Ishikawa (cell line): ENCODE measurements around the gene CADM3.

Source experiments
- CEBPB ChIP-seq: IDR thresholded peaks from 2 replicates; pipeline ENCODE4 v1.6.1; 2012
- EGR1 ChIP-seq: IDR thresholded peaks from 2 replicates; pipeline ENCODE4 v1.6.1; 2012
- EP300 ChIP-seq: IDR thresholded peaks from 2 replicates; pipeline ENCODE4 v1.6.1; 2012; ENCODE audit warnings: borderline replicate concordance
- FOXM1 ChIP-seq: IDR thresholded peaks from 2 replicates; pipeline ENCODE4 v1.6.1; 2012; ENCODE audit warnings: low read depth, borderline replicate concordance
- NFIC ChIP-seq: IDR thresholded peaks from 2 replicates; pipeline ENCODE4 v1.6.1; 2012
- RAD21 ChIP-seq: IDR thresholded peaks from 2 replicates; pipeline ENCODE4 v1.6.1; 2012; ENCODE audit warnings: low read depth
- TAF1 ChIP-seq: IDR thresholded peaks from 2 replicates; pipeline ENCODE4 v1.6.1; 2012; ENCODE audit warnings: low read depth, mild to moderate bottlenecking
- TCF12 ChIP-seq: IDR thresholded peaks from 2 replicates; pipeline ENCODE4 v1.6.1; 2012; ENCODE audit warnings: low read depth
- TEAD4 ChIP-seq: IDR thresholded peaks from 2 replicates; pipeline ENCODE4 v1.6.1; 2012
- YY1 ChIP-seq: IDR thresholded peaks from 2 replicates; pipeline ENCODE4 v1.6.1; 2012; ENCODE audit warnings: low read depth
- ZBTB7A ChIP-seq: IDR thresholded peaks from 2 replicates; pipeline ENCODE4 v1.6.1; 2012; ENCODE audit warnings: low read depth
- TF ChIP-seq, protein P1 (sequence below): IDR thresholded peaks from 2 replicates; pipeline ENCODE4 v1.6.1; 2012
- TF ChIP-seq, protein P2 (sequence below): IDR thresholded peaks from 2 replicates; pipeline ENCODE4 v1.6.1; 2012
- TF ChIP-seq, protein P3 (sequence below): IDR thresholded peaks from 2 replicates; pipeline ENCODE4 v1.6.1; 2012; ENCODE audit warnings: low read depth, mild to moderate bottlenecking

DNA sequence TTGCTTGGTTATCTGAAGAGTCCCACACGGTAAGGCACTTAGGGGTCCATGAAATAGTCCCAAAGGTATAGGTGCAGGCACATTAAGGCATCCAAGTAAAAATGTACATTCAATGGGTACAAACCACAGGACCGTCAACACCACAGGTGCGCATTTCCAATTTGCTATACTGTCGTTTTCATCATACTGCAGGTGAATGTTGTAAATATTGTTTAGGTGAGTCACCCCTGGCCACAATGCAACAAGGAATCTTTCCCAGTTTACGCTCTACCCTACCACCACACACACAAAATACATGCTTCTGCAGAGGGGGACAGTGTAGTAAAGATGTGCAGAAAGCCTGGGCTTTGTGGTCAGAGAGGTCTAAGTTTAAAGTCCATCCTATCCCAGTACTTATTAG is 13.7 kb downstream of the CADM3 start:
- no peak for TF ChIP-seq TAF1
- no peak for TF ChIP-seq CEBPB
- no peak for TF ChIP-seq ZBTB7A
- no peak for TF ChIP-seq EP300
- TF ChIP-seq YY1 = no peak
- TF ChIP-seq, protein P1, sequence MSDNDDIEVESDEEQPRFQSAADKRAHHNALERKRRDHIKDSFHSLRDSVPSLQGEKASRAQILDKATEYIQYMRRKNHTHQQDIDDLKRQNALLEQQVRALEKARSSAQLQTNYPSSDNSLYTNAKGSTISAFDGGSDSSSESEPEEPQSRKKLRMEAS = no peak
- no peak for TF ChIP-seq RAD21
- no peak for TF ChIP-seq FOXM1
- TF ChIP-seq TCF12 = no peak
- TF ChIP-seq, protein P2, sequence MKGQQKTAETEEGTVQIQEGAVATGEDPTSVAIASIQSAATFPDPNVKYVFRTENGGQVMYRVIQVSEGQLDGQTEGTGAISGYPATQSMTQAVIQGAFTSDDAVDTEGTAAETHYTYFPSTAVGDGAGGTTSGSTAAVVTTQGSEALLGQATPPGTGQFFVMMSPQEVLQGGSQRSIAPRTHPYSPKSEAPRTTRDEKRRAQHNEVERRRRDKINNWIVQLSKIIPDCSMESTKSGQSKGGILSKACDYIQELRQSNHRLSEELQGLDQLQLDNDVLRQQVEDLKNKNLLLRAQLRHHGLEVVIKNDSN = no peak
- no peak for TF ChIP-seq NFIC
- TF ChIP-seq EGR1 = no peak
- TF ChIP-seq, protein P3, sequence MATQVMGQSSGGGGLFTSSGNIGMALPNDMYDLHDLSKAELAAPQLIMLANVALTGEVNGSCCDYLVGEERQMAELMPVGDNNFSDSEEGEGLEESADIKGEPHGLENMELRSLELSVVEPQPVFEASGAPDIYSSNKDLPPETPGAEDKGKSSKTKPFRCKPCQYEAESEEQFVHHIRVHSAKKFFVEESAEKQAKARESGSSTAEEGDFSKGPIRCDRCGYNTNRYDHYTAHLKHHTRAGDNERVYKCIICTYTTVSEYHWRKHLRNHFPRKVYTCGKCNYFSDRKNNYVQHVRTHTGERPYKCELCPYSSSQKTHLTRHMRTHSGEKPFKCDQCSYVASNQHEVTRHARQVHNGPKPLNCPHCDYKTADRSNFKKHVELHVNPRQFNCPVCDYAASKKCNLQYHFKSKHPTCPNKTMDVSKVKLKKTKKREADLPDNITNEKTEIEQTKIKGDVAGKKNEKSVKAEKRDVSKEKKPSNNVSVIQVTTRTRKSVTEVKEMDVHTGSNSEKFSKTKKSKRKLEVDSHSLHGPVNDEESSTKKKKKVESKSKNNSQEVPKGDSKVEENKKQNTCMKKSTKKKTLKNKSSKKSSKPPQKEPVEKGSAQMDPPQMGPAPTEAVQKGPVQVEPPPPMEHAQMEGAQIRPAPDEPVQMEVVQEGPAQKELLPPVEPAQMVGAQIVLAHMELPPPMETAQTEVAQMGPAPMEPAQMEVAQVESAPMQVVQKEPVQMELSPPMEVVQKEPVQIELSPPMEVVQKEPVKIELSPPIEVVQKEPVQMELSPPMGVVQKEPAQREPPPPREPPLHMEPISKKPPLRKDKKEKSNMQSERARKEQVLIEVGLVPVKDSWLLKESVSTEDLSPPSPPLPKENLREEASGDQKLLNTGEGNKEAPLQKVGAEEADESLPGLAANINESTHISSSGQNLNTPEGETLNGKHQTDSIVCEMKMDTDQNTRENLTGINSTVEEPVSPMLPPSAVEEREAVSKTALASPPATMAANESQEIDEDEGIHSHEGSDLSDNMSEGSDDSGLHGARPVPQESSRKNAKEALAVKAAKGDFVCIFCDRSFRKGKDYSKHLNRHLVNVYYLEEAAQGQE = no peak
- no peak for TF ChIP-seq TEAD4
